SK-N-SH (cell line): ENCODE measurements around the gene TIMM23.

Experiments
- CTCF ChIP-seq: fragments of 200-600 bp; sonication (generic); IDR thresholded peaks from 2 replicates; pipeline ENCODE4 v1.6.1; 2017; ENCODE audit warnings: antibody characterized with exemption, mild to moderate bottlenecking, moderate library complexity
- FOXM1 ChIP-seq: IDR thresholded peaks from 2 replicates; pipeline ENCODE4 v1.4.0; 2012; ENCODE audit warnings: low read depth, mild to moderate bottlenecking

DNA sequence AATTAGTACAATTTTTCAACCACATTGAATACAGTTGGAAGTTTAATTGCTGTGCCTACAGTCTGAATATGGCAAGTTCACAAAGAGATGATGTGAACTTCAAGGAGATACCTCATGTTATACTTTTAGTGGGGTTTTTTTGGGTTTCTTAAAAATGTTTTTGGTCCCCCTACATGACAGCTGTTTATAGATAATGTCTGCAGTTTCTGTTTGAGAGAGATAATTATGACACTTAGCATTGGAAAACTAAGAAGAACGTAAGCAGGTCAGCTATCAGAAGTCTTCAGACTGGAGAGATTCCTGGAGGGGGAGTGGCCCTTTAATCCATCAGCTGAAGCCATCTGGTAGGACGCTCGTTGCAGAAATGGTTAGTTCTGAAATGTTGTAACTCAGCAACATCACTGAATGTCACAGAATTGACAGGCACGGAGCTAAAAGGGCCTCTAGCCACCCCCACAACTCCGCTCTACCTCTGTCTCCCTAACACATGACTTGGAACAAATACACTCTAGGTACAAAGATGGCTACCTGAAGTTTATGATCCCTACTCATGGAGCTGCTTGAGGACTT is 29.0 kb downstream of the TIMM23 start:
- TF ChIP-seq FOXM1 (no peak), CTCF (no peak)
